Hepatocyte (in vitro differentiated cells): Measurements from ENCODE around the gene ZNF787. TPM values are rescaled to one million over a fixed set of nuclear protein-coding genes. Genes with fewer than 3 reads are reported as not detected.

Experiments
- DNase-seq: peaks from one replicate; pipeline ENCODE4 v3.0.0-alpha.2; 2016; ENCODE audit warnings: low spot score
- H2AFZ ChIP-seq: fragments of 200-600 bp; sonication (generic); 2 replicates; pipeline ENCODE4 v1.6.0; 2016; ENCODE audit warnings: antibody characterized with exemption, mild to moderate bottlenecking
- H3K27ac ChIP-seq: fragments of 200-600 bp; sonication (generic); 2 replicates; pipeline ENCODE4 v1.5.1; 2016; ENCODE audit warnings: mild to moderate bottlenecking
- H3K27me3 ChIP-seq: fragments of 200-600 bp; sonication (generic); 2 replicates; pipeline ENCODE4 v1.6.1; 2016
- H3K36me3 ChIP-seq: fragments of 200-600 bp; sonication (generic); replicated peaks from 2 replicates; pipeline ENCODE4 v1.5.1; 2016; ENCODE audit warnings: low read depth; ENCODE audit not compliant: insufficient read depth
- H3K4me1 ChIP-seq: fragments of 200-600 bp; sonication (generic); 2 replicates; pipeline ENCODE4 v1.5.1; 2016; ENCODE audit warnings: mild to moderate bottlenecking, moderate library complexity; ENCODE audit not compliant: insufficient read depth
- H3K4me2 ChIP-seq: fragments of 200-600 bp; sonication (generic); 2 replicates; pipeline ENCODE4 v1.6.0; 2016
- H3K4me3 ChIP-seq: fragments of 200-600 bp; sonication (generic); 2 replicates; pipeline ENCODE4 v1.5.1; 2016; ENCODE audit warnings: mild to moderate bottlenecking
- H3K79me2 ChIP-seq: fragments of 200-600 bp; sonication (generic); 2 replicates; pipeline ENCODE4 v1.6.0; 2017; ENCODE audit warnings: mild to moderate bottlenecking
- H3K9me2 ChIP-seq: fragments of 200-600 bp; sonication (generic); replicated peaks from 2 replicates; pipeline ENCODE4 v1.6.0; 2017; ENCODE audit warnings: mild to moderate bottlenecking; ENCODE audit not compliant: insufficient read depth
- H3K9me3 ChIP-seq: fragments of 200-600 bp; sonication (generic); 2 replicates; pipeline ENCODE4 v1.5.1; 2016; ENCODE audit warnings: low read depth, mild to moderate bottlenecking
- H4K20me1 ChIP-seq: fragments of 200-600 bp; sonication (generic); 2 replicates; pipeline ENCODE4 v1.6.0; 2016; ENCODE audit warnings: mild to moderate bottlenecking; ENCODE audit not compliant: insufficient read depth, poor library complexity, severe bottlenecking
- EZH2 ChIP-seq: fragments of 200-600 bp; sonication (generic); IDR thresholded peaks from 2 replicates; pipeline ENCODE4 v1.6.1; 2016; ENCODE audit warnings: antibody characterized with exemption, mild to moderate bottlenecking, borderline replicate concordance
- EZH2phosphoT487 ChIP-seq: fragments of 200-600 bp; sonication (generic); IDR thresholded peaks from one replicate; pipeline ENCODE4 v1.6.1; 2018; ENCODE audit warnings: antibody characterized with exemption, mild to moderate bottlenecking, low read depth, moderate library complexity; ENCODE audit not compliant: unreplicated experiment, severe bottlenecking
- WGBS: methylation state at CpG from one replicate; pipeline ENCODE4 v1.1.6; 2016; ENCODE audit warnings: low lambda C conversion rate; ENCODE audit errors: missing lambda C conversion rate; 5-methylcytosine and 5-hydroxymethylcytosine counted together
- polyA plus RNA-seq: library from polyadenylated mRNA; unstranded; fragments of >200 nt; fragmentation: Nextera tagmentation; extraction: Ambion mirVana; gene quantifications from 2 replicates; pipeline ENCODE4 v1.2.1, GENCODE V29; 2016
- total RNA-seq: library from RNA; depleted of rRNA; stranded (reverse); fragments of >200 nt; gene quantifications from 2 replicates; pipeline ENCODE4 v1.2.3, GENCODE V29; 2014
- TF ChIP-seq, protein P1 (sequence below): fragments of 200-600 bp; sonication (generic); IDR thresholded peaks from 2 replicates; pipeline ENCODE4 v1.5.1; 2016; ENCODE audit warnings: antibody characterized with exemption, mild to moderate bottlenecking; ENCODE audit not compliant: poor library complexity

Gene ZNF787
- total and polyA plus RNA-seq, 2 experiments from 2014 or later = 23.5 to 24.9 TPM

DNA sequence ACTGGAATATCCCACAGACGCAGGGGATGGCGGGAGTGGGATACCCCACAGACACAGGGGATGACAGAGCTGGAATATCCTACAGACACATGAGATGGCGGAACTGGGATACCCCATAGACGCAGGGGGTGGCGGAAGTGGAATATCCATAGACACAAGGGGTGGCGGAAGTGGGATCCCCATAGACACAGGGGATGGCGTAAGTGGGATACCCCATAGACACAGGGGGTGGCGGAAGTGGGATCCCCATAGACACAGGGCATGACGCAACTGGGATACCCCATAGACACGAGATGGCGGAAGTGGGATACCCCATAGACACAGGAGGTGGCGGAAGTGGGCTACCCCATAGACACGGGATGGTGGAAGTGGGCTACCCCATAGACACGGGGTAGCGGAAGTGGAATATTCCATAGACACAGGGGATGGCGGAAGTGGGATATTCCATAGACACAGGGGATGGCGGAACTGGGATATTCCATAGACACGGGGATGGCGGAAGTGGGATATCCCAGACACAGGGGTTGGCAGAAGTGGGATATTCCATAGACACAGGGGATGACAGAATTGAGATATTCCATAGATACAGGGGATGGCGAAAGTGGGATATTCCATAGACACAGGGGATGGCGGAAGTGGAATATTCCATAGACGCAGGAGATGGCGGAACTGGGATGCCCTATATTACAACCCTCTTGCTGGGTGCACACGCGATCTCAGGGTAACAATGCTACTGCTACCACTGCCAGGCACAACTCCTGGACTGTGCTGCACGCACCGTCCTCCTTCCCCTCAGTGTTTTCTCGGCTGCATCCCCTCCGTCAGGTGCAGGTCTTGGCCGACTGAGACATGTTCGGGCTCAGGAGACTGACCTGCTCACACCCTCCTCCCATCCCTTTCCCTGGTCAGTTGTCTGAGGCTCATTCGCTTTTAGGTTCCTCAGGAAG is 28.1 kb downstream of the ZNF787 start:
- no peaks in the 10 kb centered on the region for H3K4me1 ChIP-seq
- no peak overlapping the region for H2AFZ ChIP-seq
- TF ChIP-seq EZH2 (no peak), EZH2phosphoT487 (no peak)
- TF ChIP-seq, protein P1, sequence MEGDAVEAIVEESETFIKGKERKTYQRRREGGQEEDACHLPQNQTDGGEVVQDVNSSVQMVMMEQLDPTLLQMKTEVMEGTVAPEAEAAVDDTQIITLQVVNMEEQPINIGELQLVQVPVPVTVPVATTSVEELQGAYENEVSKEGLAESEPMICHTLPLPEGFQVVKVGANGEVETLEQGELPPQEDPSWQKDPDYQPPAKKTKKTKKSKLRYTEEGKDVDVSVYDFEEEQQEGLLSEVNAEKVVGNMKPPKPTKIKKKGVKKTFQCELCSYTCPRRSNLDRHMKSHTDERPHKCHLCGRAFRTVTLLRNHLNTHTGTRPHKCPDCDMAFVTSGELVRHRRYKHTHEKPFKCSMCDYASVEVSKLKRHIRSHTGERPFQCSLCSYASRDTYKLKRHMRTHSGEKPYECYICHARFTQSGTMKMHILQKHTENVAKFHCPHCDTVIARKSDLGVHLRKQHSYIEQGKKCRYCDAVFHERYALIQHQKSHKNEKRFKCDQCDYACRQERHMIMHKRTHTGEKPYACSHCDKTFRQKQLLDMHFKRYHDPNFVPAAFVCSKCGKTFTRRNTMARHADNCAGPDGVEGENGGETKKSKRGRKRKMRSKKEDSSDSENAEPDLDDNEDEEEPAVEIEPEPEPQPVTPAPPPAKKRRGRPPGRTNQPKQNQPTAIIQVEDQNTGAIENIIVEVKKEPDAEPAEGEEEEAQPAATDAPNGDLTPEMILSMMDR = no peak
- no peak overlapping the region for H3K27ac ChIP-seq
- H3K36me3 ChIP-seq = no peaks in the 10 kb centered on the region
- no peak overlapping the region for H3K4me3 ChIP-seq
- H3K27me3 ChIP-seq = no peaks in the 10 kb centered on the region
- H3K9me2 ChIP-seq = no peaks in the 10 kb centered on the region
- no peaks in the 10 kb centered on the region for H3K9me3 ChIP-seq
- H3K4me2 ChIP-seq = no peak overlapping the region
- DNase-seq = no peak
- H3K79me2 ChIP-seq = peaks cover 52% of the 10 kb centered on the region
- WGBS = 98% methylated on average over 32 of the region's 32 CpGs
- peaks cover 21% of the 10 kb centered on the region for H4K20me1 ChIP-seq

DNA sequence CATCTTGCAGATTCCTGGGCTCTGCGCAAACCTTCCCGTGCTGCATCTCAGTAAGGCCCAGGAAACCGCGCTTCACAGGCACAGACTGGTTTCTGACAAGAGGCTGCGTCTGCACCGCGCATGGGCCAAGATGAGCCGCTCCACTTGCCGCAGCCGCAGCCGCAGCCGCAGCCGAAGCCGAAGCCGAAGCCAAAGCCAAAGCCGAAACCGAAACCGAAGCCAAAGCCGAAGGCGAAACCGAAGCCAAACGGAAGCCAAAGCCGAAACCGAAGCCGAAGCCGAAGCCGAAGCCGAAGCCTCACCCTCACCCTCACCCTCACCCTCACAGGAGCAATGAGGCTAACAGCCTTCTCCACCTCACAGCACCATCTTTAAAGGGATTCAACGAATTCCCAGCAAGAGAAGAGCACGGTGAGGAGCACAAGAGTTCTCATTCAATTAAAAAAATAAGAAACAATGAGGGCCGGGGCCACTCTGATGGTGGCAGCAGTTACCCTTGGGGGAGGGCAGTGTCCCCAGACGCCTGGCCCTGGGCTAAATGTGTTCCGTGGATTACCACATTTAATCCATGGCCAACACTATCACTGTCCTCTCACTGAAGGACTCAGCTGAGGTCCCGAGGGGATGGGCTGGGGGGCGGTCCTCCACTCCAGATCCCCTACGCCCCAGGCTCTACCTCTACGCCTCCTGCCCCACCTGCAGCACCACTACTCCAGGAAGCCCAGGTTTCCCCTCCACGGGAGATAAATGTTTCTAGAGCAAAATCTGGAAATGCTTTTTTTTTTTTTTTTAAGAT is 29.1 kb downstream of the ZNF787 start:
- no peak overlapping the region for H3K27ac ChIP-seq
- H2AFZ ChIP-seq = no peak overlapping the region
- H3K9me2 ChIP-seq = no peaks in the 10 kb centered on the region
- no peak overlapping the region for H3K4me3 ChIP-seq
- no peak for TF ChIP-seq EZH2phosphoT487
- TF ChIP-seq, protein P1 = no peak
- TF ChIP-seq EZH2 = no peak
- peaks cover 21% of the 10 kb centered on the region for H4K20me1 ChIP-seq
- WGBS = 92% methylated on average over 36 of the region's 38 CpGs
- no peaks in the 10 kb centered on the region for H3K9me3 ChIP-seq
- H3K4me2 ChIP-seq = no peak overlapping the region
- no peaks in the 10 kb centered on the region for H3K27me3 ChIP-seq
- no peaks in the 10 kb centered on the region for H3K36me3 ChIP-seq
- DNase-seq = no peak
- H3K79me2 ChIP-seq = peaks cover 48% of the 10 kb centered on the region
- H3K4me1 ChIP-seq = no peaks in the 10 kb centered on the region

DNA sequence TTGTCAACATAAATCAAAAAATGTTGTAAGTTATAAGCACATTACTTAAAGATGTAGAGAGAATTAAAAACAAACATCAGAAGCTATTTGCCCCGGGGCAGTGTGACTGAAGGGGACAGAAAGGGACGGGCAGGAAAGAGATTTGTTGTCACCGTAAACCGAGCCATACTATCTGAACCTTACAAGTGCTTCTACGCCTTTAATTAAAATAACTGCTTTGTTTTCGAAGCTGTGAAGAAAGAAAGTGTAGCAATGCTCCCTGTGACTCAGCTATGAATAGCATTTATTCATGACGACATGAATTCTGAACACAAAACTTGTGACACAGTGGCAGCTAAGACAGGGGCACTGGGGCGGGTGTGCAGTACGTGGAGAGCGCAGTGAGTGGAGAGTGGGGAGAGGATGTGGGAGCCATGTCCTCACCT is 30.0 kb downstream of the ZNF787 start:
- Histone ChIP-seq H3K36me3 (no peaks in the 10 kb centered on the region), H3K9me2 (no peaks in the 10 kb centered on the region), H4K20me1 (peaks cover 25% of the 10 kb centered on the region), H3K4me1 (no peaks in the 10 kb centered on the region), H3K27me3 (no peaks in the 10 kb centered on the region), H2AFZ (no peak overlapping the region), H3K9me3 (no peaks in the 10 kb centered on the region), H3K79me2 (peaks cover 46% of the 10 kb centered on the region), H3K4me2 (no peak overlapping the region), H3K27ac (no peak overlapping the region), H3K4me3 (no peak overlapping the region)
- DNase-seq = no peak
- 88% methylated on average over 10 of the region's 10 CpGs for WGBS
- TF ChIP-seq, protein P1 = no peak
- TF ChIP-seq EZH2 (no peak), EZH2phosphoT487 (no peak)
